Measurements from ENCODE around the gene RNU1-3. TPM values are rescaled to one million over a fixed set of nuclear protein-coding genes. Genes with fewer than 3 reads are reported as not detected.
"Not testable (repeated sequence)": the region's sequence is repeated elsewhere in the genome, so short reads cannot be mapped to it uniquely, and the experiment has no call there.

RNU1-3 gene
- total and polyA plus RNA-seq, 2 of the 8 experiments (the other 6 are each of a cell fraction or from before 2014, with no cell fraction given) = 145 to 1,303 TPM

DNA sequence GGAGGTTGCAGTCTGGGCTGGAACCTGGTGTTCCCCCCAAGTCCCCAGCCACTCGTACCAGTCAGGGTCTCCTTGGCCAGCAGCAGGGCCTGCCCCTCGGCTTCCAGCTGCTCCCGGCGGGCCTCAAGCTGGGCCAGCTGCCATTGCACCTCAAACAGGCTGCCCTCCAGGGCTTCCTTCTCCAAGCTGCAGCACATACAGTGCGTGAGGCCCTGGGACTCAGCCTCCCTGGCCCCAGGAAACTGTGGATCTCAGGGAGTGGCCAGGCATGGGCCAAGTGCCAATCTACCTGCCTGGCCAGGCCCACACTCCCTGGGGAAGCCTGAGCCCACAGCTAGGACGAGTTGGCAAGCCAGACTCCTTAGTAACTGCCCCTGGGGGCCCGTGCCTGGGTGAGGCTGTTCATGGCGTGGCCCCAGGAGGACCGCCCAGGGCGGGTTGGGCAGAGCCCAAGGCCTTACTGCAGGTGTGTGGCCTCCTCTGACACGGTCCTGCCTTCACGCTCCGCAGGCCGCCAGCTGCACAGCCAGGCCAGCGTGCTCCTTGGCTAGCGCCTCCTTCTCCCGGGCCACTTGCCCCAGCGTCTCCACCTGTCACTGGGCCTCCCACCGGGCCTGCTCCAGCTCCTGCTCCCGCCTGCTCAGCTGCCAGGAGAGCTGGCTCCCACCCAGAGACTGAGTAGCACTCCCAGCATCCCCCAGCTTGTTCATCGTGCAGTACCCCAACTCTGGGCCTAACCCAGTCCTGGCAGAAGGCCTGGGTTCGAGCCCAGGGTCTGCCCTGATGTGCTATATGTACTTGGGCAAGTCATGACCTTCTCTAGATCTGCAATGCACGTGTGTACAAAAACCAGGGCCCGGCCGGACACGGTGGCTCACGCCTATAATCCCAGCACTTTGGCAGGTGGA, 42.7 kb downstream of the RNU1-3 start:
- POLR2A ChIA-PET (ENCODE audit: partially characterized antibody) = interaction anchor here (0.9 to 1.8 kb wide), 5 partner anchors 11 to 264 kb away, joined by 3 to 4 read pairs (median 3); partner anchors contain the start of gene NBPF1
- Histone ChIP-seq H4K8ac (ENCODE audit: extremely low read depth, insufficient read depth, low read length) (peak overlapping the region; percentile 63; the same call in 1 of the 2 replicates), H3K36me3 (ENCODE audit: control insufficient read depth in 2 of 4, insufficient read depth in 4 of 4, low read length in 3 of 4) (peaks cover 3 to 16% (median 10%) of the 10 kb centered on the region in 4 experiments; a peak in 4 of 8 replicates), H2BK5ac (ENCODE audit: low read depth, low read length) (peak overlapping the region; percentile 3)
- CTCF ChIA-PET (ENCODE audit: partially characterized antibody) = interaction anchor here (0.6 to 20.3 kb wide), 35 partner anchors 11 to 1785 kb away, joined by 3 to 611 read pairs (median 5); partner anchors contain the start of genes CPLANE2 and NBPF1
- not testable (repeated sequence) for H3K79me2 ChIP-seq (ENCODE audit: control insufficient read depth in 1 of 2, insufficient read depth in 2 of 2, low read length in 2 of 2); H3K56ac ChIP-seq (replicated peaks; ENCODE audit: insufficient read length, low read depth, low read length); H2AFZ ChIP-seq (ENCODE audit: low read length); H4K91ac ChIP-seq (replicated peaks; ENCODE audit: insufficient read length, low read length); H4K5ac ChIP-seq (ENCODE audit: insufficient read length, low read depth, low read length); H3K23ac ChIP-seq (ENCODE audit: insufficient read length); H3K4me3 ChIP-seq (ENCODE audit: extremely low read depth in 1 of 4, insufficient read depth in 2 of 4, low read depth in 3 of 4, low read length in 4 of 4); H3K9ac ChIP-seq (replicated peaks in 1 of 4; ENCODE audit: extremely low read depth in 1 of 4, low read depth in 3 of 4, low read length in 3 of 4); H2BK120ac ChIP-seq (replicated peaks; ENCODE audit: low read depth, low read length); H3K18ac ChIP-seq (ENCODE audit: extremely low read depth, low read length); H2BK12ac ChIP-seq (ENCODE audit: low read depth, low read length); H3K14ac ChIP-seq (ENCODE audit: insufficient read length); H3K27ac ChIP-seq (ENCODE audit: low read depth, low read length); H3K27me3 ChIP-seq (replicated peaks in 1 of 4; ENCODE audit: control insufficient read depth in 3 of 4, extremely low read depth in 1 of 4, insufficient read depth in 3 of 4, low read length in 3 of 4); H3K23me2 ChIP-seq (ENCODE audit: low read depth, low read length); H3K4me1 ChIP-seq (replicated peaks in 1 of 4; ENCODE audit: control insufficient read depth in 3 of 4, insufficient read depth in 4 of 4, low read length in 3 of 4); H3K4me2 ChIP-seq (ENCODE audit: insufficient read depth in 1 of 2, low read depth in 2 of 2, low read length in 2 of 2); H2BK20ac ChIP-seq (ENCODE audit: low read length); FAIRE-seq; H4K20me1 ChIP-seq (replicated peaks in 1 of 2; ENCODE audit: control insufficient read depth in 1 of 2, insufficient read depth in 2 of 2, low read length in 2 of 2); H2BK15ac ChIP-seq (ENCODE audit: low read length); H3K4ac ChIP-seq (replicated peaks; ENCODE audit: insufficient read length, low read depth, low read length); H2AK5ac ChIP-seq (ENCODE audit: low read depth, low read length); H3K9me3 ChIP-seq (ENCODE audit: insufficient read depth in 2 of 2, low read depth in 1 of 2, low read length in 1 of 2); H3K79me1 ChIP-seq (ENCODE audit: low read depth, low read length)
- WGBS, 2 experiments (ENCODE audit: extremely low coverage in 1 of 2, insufficient coverage in 1 of 2, insufficient read length in 1 of 2, insufficient replicate concordance in 2 of 2, low coverage in 1 of 2, low lambda C conversion rate in 2 of 2, missing lambda C conversion rate in 1 of 2) = 90% methylated on average over 27 of the region's 27 CpGs; no CpG with 5 or more reads in 1 of the 2 experiments
- DNase-seq (ENCODE audit: low read depth in 1 of 2, low spot score in 2 of 2) = peak in 1 of 2 experiments; percentile 71

All from H1 (cell line).